Mesodermal cell (in vitro differentiated cells): ENCODE results near the gene MAPKAP1.
A peak's percentile ranks its signal among the peaks of the same experiment; 100 is the strongest.

ENCODE experiments used
- H3K27ac ChIP-seq: 2 replicates; pipeline ENCODE4 v1.7.0; 2013; ENCODE audit warnings: mild to moderate bottlenecking, low read depth, low read length, moderate library complexity; ENCODE audit not compliant: severe bottlenecking
- H3K36me3 ChIP-seq: 2 replicates; pipeline ENCODE4 v1.7.1; 2013; ENCODE audit warnings: mild to moderate bottlenecking, low read length, moderate library complexity; ENCODE audit not compliant: control insufficient read depth, insufficient read depth
- H3K4me1 ChIP-seq: one replicate; pipeline ENCODE4 v1.7.1; 2013; ENCODE audit warnings: mild to moderate bottlenecking, low read length; ENCODE audit not compliant: insufficient read depth, control insufficient read depth, poor library complexity, severe bottlenecking
- H3K4me3 ChIP-seq: 2 replicates; pipeline ENCODE4 v1.7.0; 2013; ENCODE audit warnings: low read length, control low read depth, mild to moderate bottlenecking; ENCODE audit not compliant: insufficient read depth, poor library complexity, severe bottlenecking; ENCODE audit errors: extremely low read depth
- H3K9me3 ChIP-seq: 2 replicates; pipeline ENCODE4 v1.7.1; 2013; ENCODE audit warnings: mild to moderate bottlenecking, low read length, moderate library complexity; ENCODE audit not compliant: control insufficient read depth
- WGBS, 2 experiments: methylation state at CpG; one replicate each; pipeline ENCODE4 v1.1.5; 2013; ENCODE audit warnings: missing lambda C conversion rate in 2 of 2; ENCODE audit not compliant: insufficient coverage in 2 of 2; 5-methylcytosine and 5-hydroxymethylcytosine counted together

The MAPKAP1 gene

GRCh38 chr9:125608489-125609224 is 98.4 kb downstream of the MAPKAP1 start:
- peaks cover 5% of the 10 kb centered on the region for H3K4me1 ChIP-seq

GRCh38 chr9:125604196-125604595 is 102.8 kb downstream of the MAPKAP1 start:
- Histone ChIP-seq H3K4me1 (peaks cover 5% of the 10 kb centered on the region), H3K36me3 (no peaks in the 10 kb centered on the region)

More at GRCh38 chr9:125608489-125609224, 98.4 kb downstream of the MAPKAP1 start:
- WGBS, 2 experiments, result 62 to 86% methylated on average over 4 to 8 of the region's 10 CpGs
- no peak overlapping the region for H3K4me3 ChIP-seq
- no peaks in the 10 kb centered on the region for H3K36me3 ChIP-seq
- H3K9me3 ChIP-seq, result no peaks in the 10 kb centered on the region
- no peak overlapping the region for H3K27ac ChIP-seq

GRCh38 chr9:125603478-125604021 is 103.5 kb downstream of the MAPKAP1 start:
- no peak overlapping the region for H3K27ac ChIP-seq
- no peak overlapping the region for H3K4me3 ChIP-seq
- H3K36me3 ChIP-seq, result no peaks in the 10 kb centered on the region
- no peaks in the 10 kb centered on the region for H3K9me3 ChIP-seq
- peaks cover 5% of the 10 kb centered on the region for H3K4me1 ChIP-seq
- 97 to 100% methylated on average over 1 to 3 of the region's 4 CpGs for WGBS, 2 experiments

More at GRCh38 chr9:125604196-125604595, 102.8 kb downstream of the MAPKAP1 start:
- WGBS, 2 experiments, result 80 to 100% methylated on average over 1 of the region's 1 CpG
- no peak overlapping the region for H3K27ac ChIP-seq
- H3K4me3 ChIP-seq, result no peak overlapping the region
- H3K9me3 ChIP-seq, result no peaks in the 10 kb centered on the region

- no peak overlapping the region for H3K27ac ChIP-seq
- H3K4me3 ChIP-seq, result no peak overlapping the region
- 90 to 100% methylated on average over 1 to 2 of the region's 7 CpGs for WGBS, 2 experiments
- H3K9me3 ChIP-seq, result no peaks in the 10 kb centered on the region
- peaks cover 5% of the 10 kb centered on the region for H3K4me1 ChIP-seq
- peaks cover 2% of the 10 kb centered on the region for H3K36me3 ChIP-seq
Observed at GRCh38 chr9:125601961-125602360, 105.0 kb downstream of the MAPKAP1 start.

- H3K9me3 ChIP-seq, result no peaks in the 10 kb centered on the region
- no peak overlapping the region for H3K27ac ChIP-seq
- H3K4me1 ChIP-seq, result no peaks in the 10 kb centered on the region
- WGBS, 2 experiments, result no CpG with 5 or more reads among the region's 1 CpG
- peaks cover 5% of the 10 kb centered on the region for H3K36me3 ChIP-seq
- no peak overlapping the region for H3K4me3 ChIP-seq
Observed at GRCh38 chr9:125600194-125600593, 106.8 kb downstream of the MAPKAP1 start.

- no peaks in the 10 kb centered on the region for H3K4me1 ChIP-seq
- H3K27ac ChIP-seq, result peak overlapping the region; percentile 16
- no peaks in the 10 kb centered on the region for H3K9me3 ChIP-seq
- H3K36me3 ChIP-seq, result peaks cover 5% of the 10 kb centered on the region
- WGBS, 2 experiments, result 93 to 100% methylated on average over 3 of the region's 3 CpGs
- no peak overlapping the region for H3K4me3 ChIP-seq
Observed at GRCh38 chr9:125594223-125594610, 112.8 kb downstream of the MAPKAP1 start.

GRCh38 chr9:125593581-125594222 is 113.3 kb downstream of the MAPKAP1 start:
- Histone ChIP-seq H3K36me3 (peaks cover 5% of the 10 kb centered on the region), H3K4me3 (no peak overlapping the region), H3K9me3 (no peaks in the 10 kb centered on the region), H3K4me1 (no peaks in the 10 kb centered on the region), H3K27ac (peak overlapping the region; percentile 16)
- 91 to 97% methylated on average over 4 to 6 of the region's 6 CpGs for WGBS, 2 experiments

- Histone ChIP-seq H3K36me3 (peaks cover 3% of the 10 kb centered on the region), H3K4me1 (no peaks in the 10 kb centered on the region)
- 90 to 100% methylated on average over 2 to 3 of the region's 4 CpGs for WGBS, 2 experiments
Observed at GRCh38 chr9:125591888-125592287, 115.1 kb downstream of the MAPKAP1 start.

GRCh38 chr9:125591245-125591644 is 115.8 kb downstream of the MAPKAP1 start:
- Histone ChIP-seq H3K4me3 (no peak overlapping the region), H3K4me1 (no peaks in the 10 kb centered on the region), H3K36me3 (peaks cover 3% of the 10 kb centered on the region), H3K9me3 (no peaks in the 10 kb centered on the region), H3K27ac (no peak overlapping the region)
- WGBS, 2 experiments, result 100% methylated on average over 1 of the region's 3 CpGs; no CpG with 5 or more reads in 1 of the 2 experiments

More at GRCh38 chr9:125591888-125592287, 115.1 kb downstream of the MAPKAP1 start:
- H3K4me3 ChIP-seq, result no peak overlapping the region
- H3K9me3 ChIP-seq, result no peaks in the 10 kb centered on the region
- H3K27ac ChIP-seq, result no peak overlapping the region

- Histone ChIP-seq H3K27ac (no peak overlapping the region), H3K36me3 (peaks cover 10% of the 10 kb centered on the region), H3K9me3 (no peaks in the 10 kb centered on the region), H3K4me3 (no peak overlapping the region), H3K4me1 (no peaks in the 10 kb centered on the region)
- 100% methylated on average over 2 of the region's 4 CpGs; no CpG with 5 or more reads in 1 of the 2 experiments for WGBS, 2 experiments
Observed at GRCh38 chr9:125589287-125589686, 117.7 kb downstream of the MAPKAP1 start.
